ENCODE results near the gene COL4A6.
A peak's percentile ranks its signal among the peaks of the same experiment; 100 is the strongest.

The COL4A6 gene

DNA sequence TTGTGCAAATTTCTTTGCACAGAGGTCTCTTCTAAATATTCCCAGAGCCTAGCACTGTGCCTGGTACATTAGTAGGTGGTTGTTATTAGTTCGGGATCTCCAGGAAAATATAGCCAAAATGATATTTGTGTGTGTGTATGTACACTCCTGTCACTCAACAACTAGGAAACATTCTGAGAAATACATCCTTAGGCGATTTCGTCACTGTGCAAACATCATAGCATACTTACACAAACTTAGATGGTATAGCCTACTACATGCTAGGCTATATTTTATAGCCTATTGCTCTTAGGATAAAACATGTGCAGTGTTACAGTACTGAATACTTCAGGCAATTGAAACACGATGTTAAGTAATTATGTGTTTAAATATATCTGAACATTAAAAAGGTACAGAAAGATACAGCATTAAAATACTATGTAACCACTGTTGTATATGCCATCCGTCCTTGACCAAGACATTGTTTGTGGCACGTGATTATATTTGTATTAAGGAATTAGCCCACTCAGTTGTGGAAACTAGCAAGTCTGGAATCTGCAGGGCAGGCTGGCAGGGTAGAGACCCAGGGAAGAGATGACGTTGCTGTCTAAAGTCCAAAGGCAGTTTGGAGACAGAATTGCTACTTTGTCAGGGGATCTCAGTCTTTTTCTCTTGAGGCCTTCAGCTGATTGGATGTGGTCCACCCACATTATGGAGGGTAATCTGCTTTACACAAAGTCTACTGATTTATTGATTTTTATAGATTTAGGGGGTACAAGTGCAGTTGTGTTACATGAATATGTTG lies 106.9 kb downstream of the COL4A6 start:
- no peak for DNase-seq

DNA sequence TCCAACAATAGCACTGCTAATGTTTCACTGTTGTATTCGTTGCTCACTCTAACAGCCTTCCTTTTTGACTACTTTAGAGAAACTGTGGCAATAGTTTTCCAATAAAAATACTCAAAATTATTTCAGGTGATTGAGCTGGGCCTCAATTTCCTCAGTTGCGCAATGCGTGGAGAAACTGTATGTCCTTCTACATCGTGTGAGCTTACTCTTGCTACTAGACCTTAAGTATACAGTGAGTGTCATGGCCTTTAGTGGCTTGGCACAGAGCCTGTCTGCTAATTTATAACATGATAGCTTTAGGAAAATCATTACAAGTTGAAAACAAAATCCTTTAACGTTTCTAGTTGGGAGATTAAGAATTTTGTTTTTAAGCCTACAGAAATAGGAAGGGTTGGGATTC lies 114.5 kb downstream of the COL4A6 start:
- no peak for DNase-seq

DNA sequence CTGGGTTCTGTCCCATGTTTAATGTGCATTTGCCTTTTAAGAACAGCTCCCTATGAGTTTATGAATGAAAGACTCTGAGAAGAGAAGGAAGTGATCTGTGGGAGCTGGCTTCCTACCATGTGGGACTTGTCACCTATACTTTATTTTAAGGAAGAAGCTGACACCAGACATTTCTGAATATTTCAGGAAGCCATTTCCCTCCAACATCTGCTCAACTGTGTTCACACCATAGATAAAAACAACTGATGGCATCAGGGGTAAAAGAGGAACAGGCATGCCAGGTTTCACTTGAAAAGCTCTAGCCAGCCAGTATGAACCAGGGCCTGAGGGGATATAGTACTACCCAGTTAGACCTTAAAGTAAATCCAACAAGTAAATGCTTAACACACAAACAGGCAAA lies 116.0 kb downstream of the COL4A6 start:
- no peak for DNase-seq

DNA sequence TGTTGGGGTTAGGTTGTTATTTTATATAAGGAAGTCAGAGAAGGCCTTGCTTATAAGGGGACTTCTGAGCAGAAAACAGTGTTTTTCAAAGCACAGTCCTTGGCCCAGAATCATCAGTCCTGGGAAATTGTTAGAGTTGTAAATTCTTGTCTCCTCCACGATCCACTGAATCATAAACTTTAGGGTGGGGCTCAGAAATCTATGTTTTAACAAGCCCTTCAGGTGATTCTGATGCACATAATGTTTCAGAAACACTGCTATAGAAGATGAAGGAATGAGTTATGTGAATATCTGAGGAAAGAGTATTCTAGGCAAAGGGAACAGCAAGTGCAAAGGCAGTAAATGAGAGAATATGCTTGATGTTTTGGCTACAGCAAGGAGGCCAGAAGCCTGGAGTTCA lies 121.8 kb downstream of the COL4A6 start:
- no peak for DNase-seq

DNA sequence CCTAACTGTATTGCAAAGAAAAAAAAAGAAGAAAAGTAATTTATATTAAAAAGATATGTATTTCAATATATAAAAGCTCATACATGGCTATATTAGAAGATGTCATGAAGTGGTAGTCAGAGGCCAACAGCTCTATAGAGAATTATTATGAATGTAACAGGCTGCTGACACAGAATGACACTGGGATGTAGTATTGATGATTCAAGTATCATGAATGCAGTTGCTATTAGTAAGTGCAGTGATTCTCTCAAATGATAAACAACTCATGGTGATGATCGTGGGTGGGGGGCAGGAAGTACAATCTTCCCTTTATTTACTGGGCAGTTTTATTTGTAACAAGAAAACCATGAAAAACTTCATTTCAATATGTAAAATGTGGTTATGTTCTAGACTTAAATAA lies 124.6 kb downstream of the COL4A6 start:
- no peak for DNase-seq

DNA sequence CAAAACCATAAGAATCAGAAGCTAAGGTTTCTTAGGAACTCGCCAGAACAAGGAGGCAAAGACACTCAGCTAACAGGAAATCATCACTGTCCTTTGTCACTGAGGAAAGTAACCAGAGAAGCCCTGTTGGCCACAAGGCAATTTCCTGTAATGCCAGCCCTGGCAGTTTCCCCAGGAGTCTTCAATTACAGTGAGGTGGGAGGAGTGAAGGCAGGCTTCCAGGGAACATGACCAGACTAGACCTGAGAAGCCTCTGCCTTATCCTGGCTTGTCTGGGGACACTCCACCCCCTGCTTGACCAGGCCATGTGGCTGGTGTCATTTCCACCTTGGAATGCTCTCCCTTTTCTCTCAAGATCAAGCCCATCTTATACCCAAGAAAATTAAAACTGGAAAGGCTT lies 125.3 kb downstream of the COL4A6 start:
- DNase-seq, result peak; percentile 55

DNA sequence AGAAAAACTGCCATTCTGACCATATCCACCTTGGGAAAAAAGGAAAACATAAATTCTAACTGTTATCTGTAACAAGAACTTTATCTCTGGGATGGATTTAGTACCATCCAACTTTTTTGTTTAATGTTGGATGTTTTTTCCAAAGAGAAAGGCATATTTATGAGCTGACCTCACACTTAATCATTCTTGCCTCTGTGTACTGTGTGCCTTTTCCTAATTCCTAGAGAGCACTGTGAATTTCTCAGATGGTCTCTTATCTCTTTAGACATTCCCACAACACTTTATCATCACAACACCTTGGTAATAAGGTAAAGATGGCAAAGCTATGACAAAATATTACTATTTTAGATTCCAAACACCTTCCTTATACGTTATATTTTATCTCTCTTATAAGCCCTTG lies 126.2 kb downstream of the COL4A6 start:
- DNase-seq, result no peak

DNA sequence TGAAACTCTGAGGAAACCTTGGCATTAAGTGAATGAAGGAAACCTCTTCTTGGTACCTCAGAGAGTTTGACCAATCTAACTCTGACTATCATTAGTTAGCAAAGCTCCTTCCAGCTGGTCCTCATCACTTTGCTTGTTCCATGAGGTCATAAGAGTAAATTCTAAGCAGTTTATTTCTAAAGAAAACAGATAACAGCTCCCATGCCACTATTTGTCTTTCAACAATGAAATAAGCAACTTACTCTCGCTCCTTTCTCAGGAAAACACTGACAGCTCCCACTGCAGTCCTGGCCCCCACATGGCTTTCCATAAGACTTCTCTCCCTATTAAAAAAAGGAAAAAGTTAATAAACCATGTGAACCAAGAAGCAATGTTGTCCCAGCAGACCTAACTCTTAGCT lies 127.7 kb downstream of the COL4A6 start:
- DNase-seq, result no peak

DNA sequence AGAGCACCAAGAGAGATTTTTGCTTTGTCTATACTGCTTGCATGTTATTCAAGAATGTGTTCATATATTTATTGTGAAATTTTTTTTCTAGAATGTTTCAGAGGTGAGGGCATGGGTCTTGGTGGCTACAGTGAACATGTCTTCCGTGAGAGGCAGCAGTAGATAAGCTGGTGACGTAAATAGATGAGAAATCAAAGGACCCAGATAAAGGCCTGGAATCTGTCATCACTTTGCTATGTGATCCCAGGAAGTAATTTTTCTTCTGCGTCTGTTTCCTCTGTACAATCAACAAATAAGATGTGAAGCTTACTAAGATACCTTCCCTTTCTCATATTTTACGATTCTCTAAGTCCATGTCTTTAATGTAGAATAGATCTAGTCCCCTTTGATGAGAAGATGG lies 129.1 kb downstream of the COL4A6 start:
- DNase-seq, result no peak

DNA sequence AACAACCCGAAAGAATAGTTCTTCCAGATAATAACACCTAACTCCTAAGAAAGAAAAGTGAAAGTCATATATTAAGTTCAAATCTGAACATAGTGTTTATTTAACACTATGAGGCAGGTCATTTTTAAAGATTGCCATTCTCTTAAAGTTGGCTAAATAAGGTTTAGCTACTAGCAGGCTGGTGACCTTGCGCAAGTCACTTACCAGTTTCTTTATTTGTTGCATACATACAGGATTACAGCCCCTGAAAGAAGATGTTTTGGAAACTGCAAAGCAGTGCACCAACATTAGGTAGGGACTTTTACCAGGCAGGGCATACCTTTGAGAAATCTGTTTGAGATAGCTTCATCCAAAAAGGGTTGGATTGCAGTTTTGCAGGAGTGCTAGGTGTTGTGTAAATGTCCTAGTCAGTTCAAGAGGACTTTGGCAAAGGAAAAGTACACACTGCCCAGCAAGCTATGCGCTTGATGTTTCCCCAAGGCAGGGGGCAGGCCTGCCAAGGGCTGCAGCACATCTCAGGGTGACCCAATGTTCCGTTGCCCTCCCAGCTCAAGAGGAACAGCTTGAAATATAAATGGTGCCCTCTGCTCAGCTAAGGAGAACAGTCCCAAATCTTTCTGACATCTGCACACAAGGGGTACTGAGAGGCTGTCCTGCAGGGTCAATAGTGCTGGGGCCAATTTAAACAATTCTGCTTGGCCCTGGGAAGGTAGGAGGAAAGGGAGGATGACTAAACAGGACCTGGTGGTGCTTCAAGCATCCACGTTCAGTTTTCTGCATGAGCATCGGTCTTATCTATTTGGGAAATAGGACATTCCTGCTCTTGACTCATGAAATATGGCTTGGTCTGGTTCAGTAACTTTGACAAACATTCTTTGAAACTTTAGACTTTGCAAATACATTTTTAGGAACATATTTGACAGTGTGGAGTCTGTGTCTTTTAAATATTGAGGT lies 130.8 kb downstream of the COL4A6 start:
- DNase-seq, result no peak

DNA sequence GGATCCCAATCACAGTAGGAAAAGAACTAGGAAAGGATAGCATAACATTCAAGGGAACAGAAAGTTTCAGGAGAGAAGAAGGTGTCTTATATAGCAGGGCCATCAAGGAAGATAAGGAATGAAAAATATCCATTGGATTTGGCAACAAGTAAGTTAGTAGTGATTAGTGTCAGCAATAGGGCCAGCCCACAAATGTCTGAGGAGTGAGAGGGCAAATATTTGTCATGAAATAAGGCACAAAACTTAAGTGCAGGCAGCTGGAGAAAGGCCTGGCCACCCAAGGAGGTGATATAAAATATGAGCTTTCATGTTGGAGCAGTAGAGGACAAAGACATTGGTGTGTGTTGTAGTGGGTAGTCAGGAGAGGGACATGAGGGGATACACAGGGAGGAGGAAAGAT lies 132.1 kb downstream of the COL4A6 start:
- no peak for DNase-seq

DNA sequence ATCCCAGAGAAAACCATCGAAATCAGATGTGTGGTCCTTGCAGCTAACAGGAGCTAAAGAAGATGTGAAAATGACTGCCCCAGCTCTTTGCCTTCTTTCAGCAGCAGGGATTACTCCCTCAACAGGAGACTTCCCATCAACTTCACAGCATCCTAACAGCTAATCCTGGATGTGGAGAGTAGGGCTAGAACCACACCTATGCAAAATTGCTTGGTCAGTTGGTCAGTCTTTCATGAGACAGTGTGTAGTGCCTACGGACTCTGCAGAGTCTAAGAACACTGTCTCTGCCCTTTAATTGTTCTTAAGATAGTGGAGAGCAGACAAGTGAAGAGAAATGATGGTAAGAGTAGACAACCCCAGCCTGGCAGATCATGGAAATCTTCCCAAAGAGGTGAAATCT lies 133.5 kb downstream of the COL4A6 start:
- no peak for DNase-seq

DNA sequence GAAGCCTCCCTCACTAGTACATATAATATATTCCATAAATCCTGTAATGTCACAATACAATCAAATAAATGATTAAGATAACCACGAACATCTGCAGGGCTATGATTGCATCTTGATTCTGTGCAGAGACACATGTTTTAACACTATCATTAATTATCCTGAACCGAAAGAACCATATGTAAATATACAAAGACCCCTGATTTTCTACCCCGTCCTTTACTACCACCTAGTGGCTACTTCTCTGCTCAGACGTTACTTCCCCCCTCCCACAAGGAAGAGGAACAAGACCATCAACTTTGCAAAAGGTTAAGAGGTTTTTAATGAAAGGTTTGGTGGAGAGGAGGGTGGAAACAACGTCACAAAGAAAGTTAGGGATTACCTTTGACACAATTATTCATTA lies 134.0 kb downstream of the COL4A6 start:
- DNase-seq, result no peak

DNA sequence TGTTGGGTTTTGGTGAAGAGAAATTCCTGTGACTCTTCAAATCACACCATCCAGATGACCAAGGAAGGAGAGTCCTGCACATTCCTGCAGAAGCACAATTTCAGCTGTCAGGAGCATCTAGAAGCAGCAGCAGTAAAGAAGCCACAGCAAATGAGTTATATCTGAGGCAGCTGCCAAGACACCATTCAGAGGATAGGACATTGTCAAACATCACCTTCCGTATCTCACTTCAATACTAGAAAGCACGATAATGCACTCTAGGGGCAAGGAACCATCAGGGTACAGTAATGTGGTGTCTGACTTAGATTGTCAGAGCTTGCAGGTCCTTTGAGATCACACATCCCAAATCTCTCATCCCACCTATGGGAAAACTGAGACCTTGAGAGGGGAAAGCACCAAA lies 134.5 kb downstream of the COL4A6 start:
- DNase-seq, result no peak

DNA sequence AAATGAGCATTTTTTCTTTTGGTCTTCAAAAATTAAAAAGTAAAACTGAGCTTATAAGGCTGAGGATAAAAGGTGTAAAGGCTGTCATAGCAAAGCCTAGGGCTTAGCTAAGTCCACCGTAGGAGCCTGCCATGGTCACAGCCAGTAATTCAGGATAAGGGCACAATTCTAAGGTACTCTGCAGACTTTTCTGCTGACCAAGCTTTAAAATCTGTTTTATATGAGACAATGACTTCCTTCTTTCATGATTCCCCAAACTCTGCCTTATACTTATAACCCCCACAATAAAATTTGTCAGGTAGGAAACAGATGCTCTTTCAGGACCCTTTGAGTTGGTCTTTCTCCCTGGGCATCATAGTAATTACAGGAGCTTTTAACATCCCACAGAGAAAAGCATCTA lies 138.5 kb downstream of the COL4A6 start:
- DNase-seq, result no peak

DNA sequence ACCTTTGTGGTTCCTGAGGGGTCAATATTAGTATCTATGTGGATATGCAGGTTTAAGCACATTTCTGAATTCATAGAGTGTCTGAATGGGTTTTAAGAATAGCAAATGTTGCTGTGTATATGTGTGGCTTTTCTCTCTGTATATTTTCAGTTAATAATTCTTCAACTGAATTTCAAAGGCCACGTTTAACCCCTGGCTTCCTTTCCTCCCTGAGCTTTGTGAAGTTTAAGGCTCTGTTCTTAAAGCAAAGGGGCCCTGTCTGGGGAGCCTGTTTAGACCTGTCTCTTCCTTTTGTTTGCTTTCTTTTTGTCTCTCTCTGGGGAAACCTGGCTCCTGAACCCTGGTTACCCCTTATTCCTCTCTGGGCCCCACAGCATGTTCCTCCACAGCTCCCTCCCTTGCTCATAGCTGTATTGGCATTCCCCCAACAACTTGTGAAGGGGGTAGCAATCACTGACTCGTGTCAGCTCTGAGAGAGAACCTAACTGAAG lies 139.1 kb downstream of the COL4A6 start:
- no peak for DNase-seq

DNA sequence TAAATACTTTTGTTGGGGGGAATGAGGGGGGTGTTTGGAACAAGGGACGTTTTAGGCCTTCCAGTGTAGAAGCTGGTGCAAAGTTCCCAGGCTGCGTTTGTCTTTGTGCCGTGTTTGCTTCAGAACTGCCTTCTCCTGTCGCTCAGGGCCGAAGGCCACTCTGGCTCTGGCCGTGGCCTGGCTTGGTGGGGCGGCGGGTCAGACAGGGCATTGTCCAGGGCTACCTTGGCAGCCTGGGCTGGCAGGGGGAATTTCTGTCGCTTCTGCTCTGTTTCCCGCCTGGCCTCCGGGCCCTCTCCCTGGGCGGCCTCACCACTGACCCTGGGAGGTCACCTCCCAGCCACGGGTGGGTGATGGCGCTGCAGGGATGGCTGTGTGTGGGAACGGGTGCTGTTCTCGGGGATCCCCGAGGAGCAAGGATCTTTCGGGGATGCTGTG lies 140.0 kb downstream of the COL4A6 start:
- DNase-seq, result no peak

DNA sequence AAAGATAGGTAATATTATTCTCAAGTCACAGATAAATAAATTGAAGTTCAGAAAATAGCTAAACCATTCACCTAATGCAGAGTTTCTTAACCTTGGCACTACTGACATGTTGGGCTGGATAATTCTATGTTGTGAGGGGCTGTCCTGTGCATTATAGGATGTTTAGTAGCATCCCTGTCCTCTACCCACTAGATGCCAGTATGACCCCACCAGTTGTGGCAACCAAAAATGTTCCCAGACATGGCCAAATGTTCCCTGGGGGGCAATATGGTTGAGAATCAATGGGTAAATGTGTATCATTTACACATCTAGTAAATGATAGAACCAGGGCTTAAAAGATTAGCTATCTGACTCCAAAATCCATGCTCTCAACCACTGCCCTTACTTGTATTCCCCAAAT lies 140.9 kb downstream of the COL4A6 start:
- no peak for DNase-seq

DNA sequence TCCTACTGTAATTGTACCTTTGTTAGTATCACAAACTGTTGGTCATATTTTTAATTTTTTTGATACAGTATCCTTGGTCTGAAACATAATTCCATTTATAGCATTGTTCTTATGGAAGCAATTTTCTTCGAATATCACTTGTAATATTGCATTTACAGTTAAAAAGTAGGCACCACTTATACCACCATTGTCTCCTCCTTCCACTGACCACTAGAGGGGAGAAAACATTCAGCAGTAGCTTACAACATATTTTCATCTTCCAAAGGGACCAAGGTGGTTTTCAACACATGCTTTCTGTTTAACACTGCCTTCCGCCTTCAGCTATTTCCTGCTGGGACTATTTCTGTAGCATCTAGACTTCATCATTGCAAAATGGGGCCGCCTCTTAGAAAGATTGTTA lies 146.2 kb downstream of the COL4A6 start:
- no peak for DNase-seq

DNA sequence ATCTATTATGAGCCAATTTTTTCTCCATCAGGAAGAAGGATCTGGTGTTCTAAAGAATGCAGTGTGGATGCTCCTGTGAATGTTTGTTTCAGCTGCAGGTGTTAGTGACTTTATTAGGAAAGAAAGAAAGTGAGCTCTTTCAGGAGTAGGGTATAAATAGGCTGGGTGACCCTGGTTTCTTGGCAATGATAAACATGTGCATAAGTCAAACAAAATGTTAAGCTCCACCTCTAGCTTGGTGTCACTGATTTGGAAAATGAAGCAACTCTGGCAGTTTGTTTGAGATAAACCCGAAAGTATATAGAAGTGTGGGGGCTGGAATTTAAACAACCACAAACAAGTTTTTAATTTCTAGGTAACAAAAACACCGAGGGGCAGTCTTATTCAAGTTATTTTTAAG lies 152.3 kb downstream of the COL4A6 start:
- no peak for DNase-seq

DNA sequence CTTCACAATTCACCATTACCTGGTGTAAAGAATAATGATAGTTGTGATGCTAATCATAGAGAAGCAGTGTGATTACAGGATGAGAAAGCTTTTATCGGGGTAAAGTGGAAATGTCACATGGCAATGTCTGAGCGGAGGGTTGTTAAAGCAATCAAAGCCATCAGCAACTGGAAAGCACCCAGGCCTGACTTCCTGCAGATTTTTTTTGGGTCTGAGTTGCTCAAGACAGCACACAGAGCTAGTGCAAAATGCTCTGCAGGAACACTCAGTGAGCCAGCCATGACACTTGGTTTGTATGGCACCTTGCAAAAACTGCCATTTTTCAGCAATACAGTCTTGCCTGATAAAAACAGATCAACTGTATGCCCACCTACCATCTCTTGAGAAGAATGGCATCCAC lies 152.9 kb downstream of the COL4A6 start:
- DNase-seq, result no peak

DNA sequence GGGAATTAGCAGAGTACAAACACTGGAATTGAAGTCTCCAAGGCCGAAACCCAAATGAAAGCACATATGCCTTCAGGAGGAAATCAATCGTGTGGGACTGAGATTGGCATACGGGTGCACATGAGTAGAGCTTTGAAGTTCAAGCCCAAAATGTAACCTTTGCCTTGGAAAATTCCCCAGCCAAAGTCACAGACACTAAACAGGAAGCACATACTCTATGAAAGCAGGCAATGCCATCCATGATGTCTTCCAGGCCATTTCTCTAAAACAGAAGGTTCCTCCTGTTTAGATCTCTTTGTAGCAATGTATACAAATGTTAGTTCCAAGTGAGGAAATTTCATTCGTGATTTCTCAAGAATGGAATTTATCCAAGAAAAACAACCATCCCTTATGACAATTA lies 162.5 kb downstream of the COL4A6 start:
- no peak for DNase-seq

DNA sequence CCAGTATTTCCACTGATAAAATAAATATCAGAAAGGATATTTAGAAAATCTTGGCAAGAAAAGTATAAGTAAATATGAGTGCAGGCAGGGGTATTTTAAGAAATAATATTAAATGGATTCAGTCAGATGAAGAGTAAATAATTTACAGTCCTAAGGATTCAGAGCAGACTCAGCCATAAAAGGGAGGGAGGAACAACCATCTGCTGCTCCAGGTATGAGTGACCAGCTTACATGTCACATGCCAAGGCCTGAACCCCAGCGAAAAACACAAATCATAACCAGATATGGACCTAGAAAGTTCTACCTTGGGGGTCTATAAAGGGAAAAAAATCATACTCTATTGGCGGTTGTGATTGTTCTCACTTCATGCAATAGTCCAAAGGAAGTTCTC lies 166.8 kb downstream of the COL4A6 start:
- no peak for DNase-seq
